Measurements from ENCODE around the gene LILRB3.
A peak's percentile ranks its signal among the peaks of the same experiment; 100 is the strongest.
"Not testable (repeated sequence)": the region's sequence is repeated elsewhere in the genome, so short reads cannot be mapped to it uniquely, and the experiment has no call there.

The LILRB3 gene

DNA sequence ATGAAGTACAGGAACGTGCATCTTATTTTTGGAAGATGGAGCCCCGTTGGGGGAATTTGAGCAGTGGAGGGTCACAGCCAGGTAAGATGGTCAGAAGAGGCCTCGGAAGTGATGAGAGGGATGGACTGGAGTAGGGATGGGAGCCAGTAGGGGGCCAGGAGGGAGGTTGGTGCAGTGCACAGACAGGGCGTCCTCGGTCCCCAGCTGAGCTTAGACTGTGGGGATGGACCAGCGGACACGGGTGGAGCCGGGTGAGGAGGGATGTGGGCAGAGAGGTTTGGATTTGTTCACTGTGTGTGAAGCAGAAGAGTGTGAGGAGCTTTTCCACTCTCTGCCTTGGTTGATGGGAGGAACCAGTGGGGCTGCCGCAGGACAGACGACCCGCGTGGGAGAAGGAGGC, 11.6 kb downstream of the LILRB3 start:
- in situ Hi-C loops (cut with HindIII; ENCODE audit: low pct_unique_long_range_greater_than_20kb, low sequenced_read_pairs), result no loop called here
- DNase-seq (ENCODE audit: low read depth in 1 of 2, low spot score in 1 of 2), result no peak
- TF ChIP-seq JUND (IDR thresholded peaks at IDR 0.05; ENCODE audit: low read depth), result no peak

DNA sequence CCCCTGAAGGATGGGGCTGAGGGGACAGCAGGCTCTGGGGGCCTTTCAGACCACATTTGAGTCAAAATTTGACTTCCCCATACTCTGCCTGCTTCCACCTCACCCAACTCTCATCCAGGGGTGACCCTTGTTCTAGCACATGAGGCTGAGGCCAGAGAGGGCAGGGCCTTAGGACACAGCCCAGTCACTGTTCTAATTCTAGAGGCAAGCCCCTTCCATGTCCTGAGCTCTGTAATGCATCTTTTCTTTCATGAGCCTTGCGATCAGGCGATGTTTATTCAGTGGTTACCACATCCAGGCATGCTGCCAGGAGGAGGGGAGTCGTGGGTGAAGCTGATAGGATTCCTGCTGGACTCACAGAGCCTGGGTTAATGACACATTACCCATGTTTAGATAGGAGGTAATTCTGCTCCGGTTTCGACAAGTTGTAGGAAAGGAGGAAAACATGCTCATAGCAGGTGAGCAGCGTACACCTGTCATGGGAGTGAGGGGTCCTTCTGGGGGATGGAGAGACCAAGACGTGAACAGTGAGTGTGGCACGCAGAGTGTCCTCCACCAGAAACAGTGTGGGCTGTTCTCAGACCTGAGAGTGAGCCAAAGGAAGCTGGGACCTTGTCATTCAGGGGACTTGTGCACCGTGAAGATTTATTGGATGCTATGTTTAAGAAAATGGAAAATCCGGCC, 12.9 kb downstream of the LILRB3 start:
- peak in 1 of 2 experiments; percentile 64 for DNase-seq (ENCODE audit: low read depth in 1 of 2, low spot score in 1 of 2)
- in situ Hi-C loops (cut with HindIII; ENCODE audit: low pct_unique_long_range_greater_than_20kb, low sequenced_read_pairs), result no loop called here
- TF ChIP-seq JUND (IDR thresholded peaks at IDR 0.05; ENCODE audit: low read depth), result no peak

DNA sequence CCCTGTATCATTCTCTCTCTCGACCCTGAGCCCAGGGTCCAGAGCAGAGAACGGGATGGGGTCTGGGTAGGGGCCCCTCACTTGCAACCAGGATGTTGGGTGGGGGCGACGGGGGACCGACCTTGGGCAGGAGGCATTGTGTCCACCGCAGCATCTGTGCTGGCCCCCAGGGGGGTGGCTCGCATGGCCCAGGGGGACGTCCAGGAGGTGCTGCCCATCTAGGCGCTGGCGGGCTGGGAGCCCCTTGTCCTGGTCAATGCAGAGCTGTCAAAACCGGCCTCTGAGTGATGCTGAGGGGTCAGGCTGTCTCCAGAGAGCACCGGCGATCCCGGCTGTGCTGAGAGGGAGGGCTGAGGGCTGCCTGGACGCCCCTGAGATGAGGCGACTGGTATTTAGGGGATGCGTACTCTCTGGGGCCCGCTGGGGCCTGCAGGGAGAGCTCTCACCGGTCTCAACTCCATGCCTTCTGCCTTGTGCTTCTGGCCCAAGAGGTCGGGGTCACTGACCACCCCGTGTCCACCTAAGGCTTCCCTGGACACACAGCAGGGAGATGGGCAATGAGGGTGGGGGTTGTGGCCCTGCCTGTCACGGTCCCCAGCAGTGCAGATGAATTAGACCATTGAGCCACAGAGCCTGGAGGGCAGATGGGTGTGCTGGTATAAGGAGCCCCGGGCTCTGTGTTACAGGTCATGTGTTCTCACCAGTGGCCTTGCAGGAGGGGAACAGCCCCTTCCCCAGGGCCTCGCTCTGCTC, 13.6 kb downstream of the LILRB3 start:
- TF ChIP-seq JUND (IDR thresholded peaks at IDR 0.05; ENCODE audit: low read depth), result no peak
- in situ Hi-C loops (cut with HindIII; ENCODE audit: low pct_unique_long_range_greater_than_20kb, low sequenced_read_pairs), result no loop called here
- DNase-seq (ENCODE audit: low read depth in 1 of 2, low spot score in 1 of 2), result no peak

DNA sequence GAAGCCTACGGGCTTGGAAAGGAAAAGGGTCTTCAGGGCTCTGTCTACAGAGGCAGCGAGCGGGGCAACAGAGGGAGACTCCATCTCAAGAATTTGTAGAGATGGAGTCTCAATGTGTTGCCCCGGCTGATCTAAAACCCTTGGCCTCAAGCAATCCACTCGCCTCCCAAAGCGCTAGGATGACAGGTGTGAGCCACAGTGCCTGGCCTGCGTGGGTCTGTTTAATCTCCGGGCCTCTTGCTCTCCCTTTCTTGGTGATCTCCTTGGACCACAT, 14.1 kb downstream of the LILRB3 start:
- in situ Hi-C loops (cut with HindIII; ENCODE audit: low pct_unique_long_range_greater_than_20kb, low sequenced_read_pairs), result no loop called here
- TF ChIP-seq JUND (IDR thresholded peaks at IDR 0.05; ENCODE audit: low read depth), result no peak
- DNase-seq (ENCODE audit: low read depth in 1 of 2, low spot score in 1 of 2), result peak in 1 of 2 experiments; percentile 39

DNA sequence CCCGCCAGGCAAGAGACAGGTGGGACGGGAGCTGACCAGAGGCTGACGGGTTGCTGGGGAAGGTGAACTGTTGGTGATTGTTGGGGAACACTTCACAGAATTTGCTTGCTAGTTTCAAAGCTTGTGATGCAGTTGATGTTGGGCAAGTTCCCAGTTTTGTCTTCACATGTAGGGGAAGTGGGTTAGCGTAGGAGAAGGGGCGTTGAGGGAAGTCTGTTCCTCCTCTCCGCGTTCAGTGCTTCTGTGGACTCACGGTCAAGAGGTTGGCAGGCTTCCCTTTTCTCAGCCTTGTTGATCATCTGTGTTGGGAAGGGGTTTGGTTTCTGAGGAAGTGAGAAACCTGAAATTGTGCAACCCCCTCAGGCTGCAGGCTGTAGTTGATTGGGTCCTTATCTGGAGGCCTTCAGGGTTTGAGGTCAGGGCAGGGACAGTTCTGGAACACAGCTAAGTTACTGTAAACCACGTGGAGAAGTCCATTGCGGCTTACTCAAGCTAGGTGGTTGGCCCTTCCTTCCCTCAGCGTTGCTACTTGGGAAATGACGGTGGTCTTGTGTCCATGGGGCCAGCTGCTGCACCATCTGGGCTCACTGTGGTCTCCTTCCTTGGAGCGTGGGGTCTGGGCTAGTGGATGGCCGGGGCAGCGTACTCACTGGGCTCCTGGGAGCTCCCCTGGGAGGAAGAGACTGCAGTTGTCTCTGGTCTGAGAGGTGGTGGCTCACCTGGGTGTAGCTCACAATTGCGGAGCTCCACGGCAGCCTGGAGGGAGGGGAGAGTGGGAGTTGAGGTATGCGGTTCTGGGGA, 14.6 kb downstream of the LILRB3 start:
- TF ChIP-seq JUND (IDR thresholded peaks at IDR 0.05; ENCODE audit: low read depth), result no peak
- DNase-seq (ENCODE audit: low read depth in 1 of 2, low spot score in 1 of 2), result peak in 1 of 2 experiments; percentile 25
- in situ Hi-C loops (cut with HindIII; ENCODE audit: low pct_unique_long_range_greater_than_20kb, low sequenced_read_pairs), result no loop called here

DNA sequence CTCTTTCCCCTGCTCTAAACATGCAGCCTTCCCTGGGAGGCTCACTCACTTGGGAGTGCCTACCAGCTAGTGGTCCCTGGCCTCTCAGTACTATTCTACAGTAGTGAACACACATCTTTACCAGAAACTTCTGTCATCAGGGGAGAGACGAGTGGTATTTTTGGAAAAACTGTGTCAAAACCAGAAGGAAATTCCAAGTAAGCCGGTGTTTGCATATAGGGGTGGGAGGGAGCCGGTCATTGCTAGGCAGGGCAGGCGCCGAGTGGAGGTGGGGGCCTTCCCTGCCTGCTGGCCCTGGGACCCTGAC, 15.2 kb downstream of the LILRB3 start:
- DNase-seq (ENCODE audit: low read depth in 1 of 2, low spot score in 1 of 2), result no peak
- in situ Hi-C loops (cut with HindIII; ENCODE audit: low pct_unique_long_range_greater_than_20kb, low sequenced_read_pairs), result no loop called here
- TF ChIP-seq JUND (IDR thresholded peaks at IDR 0.05; ENCODE audit: low read depth), result no peak

DNA sequence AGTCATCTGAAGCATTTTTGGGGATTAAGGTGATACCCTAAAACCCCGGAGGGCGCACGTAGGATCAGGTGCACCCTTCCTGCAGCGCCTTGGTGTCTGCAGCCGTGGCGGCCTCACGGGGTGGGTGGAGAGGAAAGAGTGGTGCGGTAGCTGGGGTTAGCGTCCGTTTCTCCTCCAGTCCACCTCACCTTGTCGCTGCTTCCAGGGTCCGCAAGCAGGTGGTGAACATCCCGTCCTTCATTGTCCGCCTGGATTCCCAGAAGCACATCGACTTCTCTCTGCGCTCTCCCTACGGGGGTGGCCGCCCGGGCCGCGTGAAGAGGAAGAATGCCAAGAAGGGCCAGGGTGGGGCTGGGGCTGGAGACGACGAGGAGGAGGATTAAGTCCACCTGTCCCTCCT, 15.6 kb downstream of the LILRB3 start:
- DNase-seq (ENCODE audit: low read depth in 1 of 2, low spot score in 1 of 2); in situ Hi-C loops (cut with HindIII; ENCODE audit: low pct_unique_long_range_greater_than_20kb, low sequenced_read_pairs): not testable (repeated sequence)

DNA sequence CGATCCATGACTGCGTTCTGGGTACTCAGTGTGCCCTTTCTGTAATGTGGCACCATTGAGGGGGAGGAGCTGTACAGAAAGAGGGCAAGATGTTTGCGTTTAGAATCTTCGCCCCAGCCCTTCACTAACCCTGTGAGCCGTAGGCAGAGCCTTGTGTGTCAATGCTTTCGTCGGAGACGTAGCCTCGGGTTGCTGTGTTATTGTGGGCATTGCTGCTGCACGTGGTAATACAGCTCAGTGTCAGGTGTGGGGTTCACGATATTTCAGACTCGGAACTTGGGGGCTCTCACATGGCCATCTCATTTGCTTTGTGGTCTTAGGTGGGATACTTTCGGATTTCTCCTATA, 16.0 kb downstream of the LILRB3 start:
- no peak for TF ChIP-seq JUND (IDR thresholded peaks at IDR 0.05; ENCODE audit: low read depth)
- in situ Hi-C loops (cut with HindIII; ENCODE audit: low pct_unique_long_range_greater_than_20kb, low sequenced_read_pairs), result no loop called here
- DNase-seq (ENCODE audit: low read depth in 1 of 2, low spot score in 1 of 2), result no peak

DNA sequence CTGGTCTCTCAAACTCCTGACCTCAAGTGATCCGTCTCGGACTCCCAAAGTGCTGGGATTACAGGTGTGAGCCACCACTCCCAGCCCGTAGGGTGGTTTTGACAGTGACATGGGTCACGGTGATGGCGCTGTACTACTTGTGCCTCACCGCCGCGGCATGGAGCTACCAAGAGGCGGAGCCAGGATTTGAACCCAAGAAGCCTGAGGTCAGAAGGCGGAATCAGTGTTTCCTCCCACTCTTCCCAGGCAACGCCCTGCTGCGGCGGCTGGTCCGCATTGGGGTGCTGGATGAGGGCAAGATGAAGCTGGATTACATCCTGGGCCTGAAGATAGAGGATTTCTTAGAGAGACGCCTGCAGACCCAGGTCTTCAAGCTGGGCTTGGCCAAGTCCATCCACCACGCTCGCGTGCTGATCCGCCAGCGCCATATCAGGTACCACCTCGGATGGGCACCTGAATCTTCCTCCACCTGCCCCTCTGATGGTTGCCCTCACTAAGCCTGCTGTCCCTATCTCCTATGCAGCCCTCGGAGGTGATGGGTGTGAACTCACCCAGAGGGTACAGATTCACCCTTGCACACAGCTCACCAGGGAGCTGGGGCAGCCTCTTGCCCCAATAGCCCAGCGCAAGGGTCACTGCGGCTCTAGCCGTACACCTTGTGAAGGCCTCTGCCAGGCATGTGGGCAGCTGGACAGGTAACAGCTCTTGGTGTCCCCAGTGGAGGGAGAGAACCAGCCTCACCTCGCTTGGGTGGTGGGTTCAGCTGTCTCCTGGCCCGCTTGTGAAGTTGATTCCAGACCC, 16.6 kb downstream of the LILRB3 start:
- in situ Hi-C loops (cut with HindIII; ENCODE audit: low pct_unique_long_range_greater_than_20kb, low sequenced_read_pairs), result no loop called here

DNA sequence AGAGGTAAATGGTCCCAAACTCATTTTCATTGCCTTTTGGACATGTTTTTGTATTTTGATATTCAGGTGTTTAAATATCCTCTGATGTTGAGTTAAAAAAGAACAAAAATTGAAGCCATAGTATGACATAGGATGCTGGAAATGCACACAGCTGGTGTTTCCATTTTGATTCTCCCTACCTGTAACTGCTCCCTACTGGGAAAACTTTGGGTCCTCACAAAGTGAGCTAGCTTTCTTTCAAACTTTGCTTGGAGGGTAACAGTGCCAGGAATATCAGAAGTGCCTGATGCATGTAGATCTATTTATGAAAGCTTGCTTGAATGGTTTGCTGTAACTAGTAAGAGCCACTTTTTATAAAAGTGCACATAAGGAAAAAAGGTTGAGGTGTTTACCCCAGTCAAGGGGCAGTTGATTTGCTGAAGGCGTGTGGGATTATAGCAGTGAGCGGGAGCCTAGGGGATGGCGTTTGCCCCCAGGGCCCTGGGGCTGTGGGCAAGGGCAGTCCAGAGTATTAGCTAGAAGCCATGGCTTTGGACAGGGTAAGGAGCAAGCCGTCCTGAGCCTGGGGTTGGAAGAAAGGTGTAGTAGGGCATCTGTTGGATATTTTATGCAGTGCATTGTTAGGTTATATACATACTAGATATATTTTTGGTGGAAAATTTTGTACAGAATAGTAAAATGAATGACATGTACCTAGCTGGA, 17.9 kb downstream of the LILRB3 start:
- no peak for DNase-seq (ENCODE audit: low read depth in 1 of 2, low spot score in 1 of 2)
- in situ Hi-C loops (cut with HindIII; ENCODE audit: low pct_unique_long_range_greater_than_20kb, low sequenced_read_pairs), result no loop called here
- TF ChIP-seq JUND (IDR thresholded peaks at IDR 0.05; ENCODE audit: low read depth), result no peak

More for the DNA sequence above, 16.6 kb downstream of the LILRB3 start:
- TF ChIP-seq JUND (IDR thresholded peaks at IDR 0.05; ENCODE audit: low read depth), result no peak
- DNase-seq (ENCODE audit: low read depth in 1 of 2, low spot score in 1 of 2), result no peak

DNA sequence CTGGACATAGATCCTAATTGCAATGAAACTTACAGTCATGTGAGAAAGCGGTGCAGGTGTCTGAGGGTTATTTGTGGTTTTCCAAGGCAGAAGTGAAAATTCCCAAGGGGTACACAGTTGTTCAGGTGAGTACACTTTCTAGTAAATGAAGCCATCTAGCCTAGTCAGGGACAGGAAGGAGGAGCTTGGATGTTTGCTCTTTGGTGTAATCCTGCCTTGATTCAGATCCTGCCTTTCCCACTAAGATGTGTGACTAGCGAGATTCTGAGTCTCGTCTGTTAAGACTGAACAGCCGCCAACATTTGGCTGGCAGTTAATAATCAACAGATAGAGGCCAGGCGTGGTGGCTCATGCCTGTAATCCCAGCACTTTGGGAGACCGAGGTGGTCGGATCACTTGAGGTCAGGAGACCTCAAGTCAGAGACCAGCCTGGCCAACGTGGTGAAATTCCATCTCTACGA, 19.6 kb downstream of the LILRB3 start:
- DNase-seq (ENCODE audit: low read depth in 1 of 2, low spot score in 1 of 2), result no peak
- in situ Hi-C loops (cut with HindIII; ENCODE audit: low pct_unique_long_range_greater_than_20kb, low sequenced_read_pairs), result no loop called here
- TF ChIP-seq JUND (IDR thresholded peaks at IDR 0.05; ENCODE audit: low read depth), result no peak

DNA sequence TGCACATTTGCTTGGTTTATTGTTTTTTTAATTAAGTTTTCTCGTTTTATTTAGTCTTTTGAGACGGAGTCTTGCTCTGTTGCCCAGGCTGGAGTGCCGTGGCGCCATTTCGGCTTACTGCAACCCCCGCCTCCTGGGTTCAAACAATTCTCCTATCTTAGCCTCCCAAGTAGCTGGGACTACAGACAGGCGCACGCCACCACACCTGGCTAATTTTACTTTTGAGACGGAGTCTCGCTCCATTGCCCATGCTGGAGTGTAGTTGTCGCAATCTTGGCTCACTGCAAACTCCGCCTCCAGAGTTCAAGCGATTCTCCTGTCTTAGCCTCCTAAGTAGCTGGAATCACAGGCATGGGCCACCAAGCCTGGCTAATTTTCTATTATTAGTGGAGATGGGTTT, 20.8 kb downstream of the LILRB3 start:
- no peak for DNase-seq (ENCODE audit: low read depth in 1 of 2, low spot score in 1 of 2)
- no peak for TF ChIP-seq JUND (IDR thresholded peaks at IDR 0.05; ENCODE audit: low read depth)
- in situ Hi-C loops (cut with HindIII; ENCODE audit: low pct_unique_long_range_greater_than_20kb, low sequenced_read_pairs), result no loop called here

Measured in T47D (cell line).